GM18505 (cell line): ENCODE data around the gene MAPKBP1.

Experiments
- ATAC-seq: cut with Tn5 transposase; IDR thresholded peaks from one replicate; pipeline ENCODE4 v1.9.1; 2021; ENCODE audit not compliant: unreplicated experiment
- POLR2A ChIP-seq: IDR thresholded peaks from 4 replicates; pipeline ENCODE4 v1.6.1; 2011; ENCODE audit warnings: borderline replicate concordance; ENCODE audit not compliant: insufficient read depth, insufficient read length; ENCODE audit errors: extremely low read depth

Gene MAPKBP1

GRCh38 chr15:41862515-41863116, 88.3 kb downstream of the MAPKBP1 start:
- no peak for TF ChIP-seq POLR2A
- ATAC-seq, result no peak

GRCh38 chr15:41865490-41866055, 91.3 kb downstream of the MAPKBP1 start:
- no peak for ATAC-seq
- no peak for TF ChIP-seq POLR2A

- no peak for TF ChIP-seq POLR2A
- no peak for ATAC-seq
Observed at GRCh38 chr15:41866263-41866703, 92.0 kb downstream of the MAPKBP1 start.

- TF ChIP-seq POLR2A, result no peak
Observed at GRCh38 chr15:41866872-41867579, 92.7 kb downstream of the MAPKBP1 start.

GRCh38 chr15:41868321-41868720, 94.0 kb downstream of the MAPKBP1 start:
- ATAC-seq, result no peak
- no peak for TF ChIP-seq POLR2A

More at GRCh38 chr15:41866872-41867579, 92.7 kb downstream of the MAPKBP1 start:
- ATAC-seq, result no peak

- no peak for ATAC-seq
- TF ChIP-seq POLR2A, result no peak
Observed at GRCh38 chr15:41869770-41870688, 95.7 kb downstream of the MAPKBP1 start.

- no peak for TF ChIP-seq POLR2A
- ATAC-seq, result no peak
Observed at GRCh38 chr15:41870689-41871081, 96.4 kb downstream of the MAPKBP1 start.

GRCh38 chr15:41871175-41871905, 97.1 kb downstream of the MAPKBP1 start:
- TF ChIP-seq POLR2A, result no peak
- ATAC-seq, result no peak

- no peak for ATAC-seq
- TF ChIP-seq POLR2A, result no peak
Observed at GRCh38 chr15:41872166-41872747, 98.0 kb downstream of the MAPKBP1 start.

GRCh38 chr15:41873711-41874110, 99.4 kb downstream of the MAPKBP1 start:
- no peak for ATAC-seq
- no peak for TF ChIP-seq POLR2A

- no peak for TF ChIP-seq POLR2A
- ATAC-seq, result no peak
Observed at GRCh38 chr15:41874736-41875135, 100.5 kb downstream of the MAPKBP1 start.

GRCh38 chr15:41876007-41876406, 101.7 kb downstream of the MAPKBP1 start:
- ATAC-seq, result no peak
- no peak for TF ChIP-seq POLR2A
